ENCODE measurements around the gene LYSMD4. TPM values are rescaled to one million over a fixed set of nuclear protein-coding genes. Genes with fewer than 3 reads are reported as not detected.

LYSMD4 gene
- total and polyA plus RNA-seq, 2 of the 13 experiments (the other 11 are each of a cell fraction or from before 2014, with no cell fraction given) = 7.4 to 8.5 TPM

DNA sequence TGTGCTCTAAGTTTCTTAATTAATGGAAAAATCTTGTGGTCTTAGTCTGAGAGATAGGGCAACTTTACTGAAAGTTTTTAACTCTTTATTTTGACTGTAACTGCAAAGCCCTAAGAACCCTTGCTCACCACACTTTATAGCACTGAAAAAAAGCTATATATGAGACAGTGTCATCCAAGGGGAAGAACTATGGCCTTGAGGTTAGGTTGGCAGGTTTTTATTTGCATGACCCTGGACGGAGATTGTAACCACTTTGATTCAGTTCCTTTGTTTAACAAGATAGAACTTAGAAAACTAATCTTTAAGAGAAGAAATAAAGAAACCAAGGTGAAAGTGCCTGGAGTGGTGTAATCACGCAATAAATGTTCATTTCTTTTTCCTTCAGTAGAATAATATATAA lies 30.6 kb upstream of the LYSMD4 start (continued):
- TF ChIP-seq, protein P1, sequence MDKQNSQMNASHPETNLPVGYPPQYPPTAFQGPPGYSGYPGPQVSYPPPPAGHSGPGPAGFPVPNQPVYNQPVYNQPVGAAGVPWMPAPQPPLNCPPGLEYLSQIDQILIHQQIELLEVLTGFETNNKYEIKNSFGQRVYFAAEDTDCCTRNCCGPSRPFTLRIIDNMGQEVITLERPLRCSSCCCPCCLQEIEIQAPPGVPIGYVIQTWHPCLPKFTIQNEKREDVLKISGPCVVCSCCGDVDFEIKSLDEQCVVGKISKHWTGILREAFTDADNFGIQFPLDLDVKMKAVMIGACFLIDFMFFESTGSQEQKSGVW (CRISPR knock-in tag; IDR thresholded peaks at IDR 0.05; ENCODE audit: borderline replicate concordance) = no peak
- TF ChIP-seq ZNF672 (CRISPR knock-in tag; IDR thresholded peaks at IDR 0.05) (no peak), IRF2 (CRISPR knock-in tag; IDR thresholded peaks at IDR 0.05) (no peak), KLF12 (CRISPR knock-in tag; IDR thresholded peaks at IDR 0.05; ENCODE audit: borderline replicate concordance) (no peak), HNF4A (CRISPR knock-in tag; IDR thresholded peaks at IDR 0.05) (0 out of 2 replicates have a peak, but pooled peaks have one; percentile 17), JUND (CRISPR knock-in tag; IDR thresholded peaks at IDR 0.05) (no peak), GABPB1 (CRISPR knock-in tag; IDR thresholded peaks at IDR 0.05) (no peak), RFXAP (CRISPR knock-in tag; IDR thresholded peaks at IDR 0.05; ENCODE audit: borderline replicate concordance) (no peak), ZNF251 (CRISPR knock-in tag; IDR thresholded peaks at IDR 0.05) (no peak), TSC22D2 (CRISPR knock-in tag; IDR thresholded peaks at IDR 0.05; ENCODE audit: borderline replicate concordance) (no peak)
- TF ChIP-seq, protein P2, sequence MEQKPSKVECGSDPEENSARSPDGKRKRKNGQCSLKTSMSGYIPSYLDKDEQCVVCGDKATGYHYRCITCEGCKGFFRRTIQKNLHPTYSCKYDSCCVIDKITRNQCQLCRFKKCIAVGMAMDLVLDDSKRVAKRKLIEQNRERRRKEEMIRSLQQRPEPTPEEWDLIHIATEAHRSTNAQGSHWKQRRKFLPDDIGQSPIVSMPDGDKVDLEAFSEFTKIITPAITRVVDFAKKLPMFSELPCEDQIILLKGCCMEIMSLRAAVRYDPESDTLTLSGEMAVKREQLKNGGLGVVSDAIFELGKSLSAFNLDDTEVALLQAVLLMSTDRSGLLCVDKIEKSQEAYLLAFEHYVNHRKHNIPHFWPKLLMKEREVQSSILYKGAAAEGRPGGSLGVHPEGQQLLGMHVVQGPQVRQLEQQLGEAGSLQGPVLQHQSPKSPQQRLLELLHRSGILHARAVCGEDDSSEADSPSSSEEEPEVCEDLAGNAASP (CRISPR knock-in tag; IDR thresholded peaks at IDR 0.05; ENCODE audit: borderline replicate concordance) = peak; percentile 43; the same call in 1 of the 2 replicates
- TF ChIP-seq, protein P3, sequence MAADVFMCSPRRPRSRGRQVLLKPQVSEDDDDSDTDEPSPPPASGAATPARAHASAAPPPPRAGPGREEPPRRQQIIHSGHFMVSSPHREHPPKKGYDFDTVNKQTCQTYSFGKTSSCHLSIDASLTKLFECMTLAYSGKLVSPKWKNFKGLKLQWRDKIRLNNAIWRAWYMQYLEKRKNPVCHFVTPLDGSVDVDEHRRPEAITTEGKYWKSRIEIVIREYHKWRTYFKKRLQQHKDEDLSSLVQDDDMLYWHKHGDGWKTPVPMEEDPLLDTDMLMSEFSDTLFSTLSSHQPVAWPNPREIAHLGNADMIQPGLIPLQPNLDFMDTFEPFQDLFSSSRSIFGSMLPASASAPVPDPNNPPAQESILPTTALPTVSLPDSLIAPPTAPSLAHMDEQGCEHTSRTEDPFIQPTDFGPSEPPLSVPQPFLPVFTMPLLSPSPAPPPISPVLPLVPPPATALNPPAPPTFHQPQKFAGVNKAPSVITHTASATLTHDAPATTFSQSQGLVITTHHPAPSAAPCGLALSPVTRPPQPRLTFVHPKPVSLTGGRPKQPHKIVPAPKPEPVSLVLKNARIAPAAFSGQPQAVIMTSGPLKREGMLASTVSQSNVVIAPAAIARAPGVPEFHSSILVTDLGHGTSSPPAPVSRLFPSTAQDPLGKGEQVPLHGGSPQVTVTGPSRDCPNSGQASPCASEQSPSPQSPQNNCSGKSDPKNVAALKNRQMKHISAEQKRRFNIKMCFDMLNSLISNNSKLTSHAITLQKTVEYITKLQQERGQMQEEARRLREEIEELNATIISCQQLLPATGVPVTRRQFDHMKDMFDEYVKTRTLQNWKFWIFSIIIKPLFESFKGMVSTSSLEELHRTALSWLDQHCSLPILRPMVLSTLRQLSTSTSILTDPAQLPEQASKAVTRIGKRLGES (CRISPR knock-in tag; IDR thresholded peaks at IDR 0.05; ENCODE audit: borderline replicate concordance) = no peak
- TF ChIP-seq, protein P4, sequence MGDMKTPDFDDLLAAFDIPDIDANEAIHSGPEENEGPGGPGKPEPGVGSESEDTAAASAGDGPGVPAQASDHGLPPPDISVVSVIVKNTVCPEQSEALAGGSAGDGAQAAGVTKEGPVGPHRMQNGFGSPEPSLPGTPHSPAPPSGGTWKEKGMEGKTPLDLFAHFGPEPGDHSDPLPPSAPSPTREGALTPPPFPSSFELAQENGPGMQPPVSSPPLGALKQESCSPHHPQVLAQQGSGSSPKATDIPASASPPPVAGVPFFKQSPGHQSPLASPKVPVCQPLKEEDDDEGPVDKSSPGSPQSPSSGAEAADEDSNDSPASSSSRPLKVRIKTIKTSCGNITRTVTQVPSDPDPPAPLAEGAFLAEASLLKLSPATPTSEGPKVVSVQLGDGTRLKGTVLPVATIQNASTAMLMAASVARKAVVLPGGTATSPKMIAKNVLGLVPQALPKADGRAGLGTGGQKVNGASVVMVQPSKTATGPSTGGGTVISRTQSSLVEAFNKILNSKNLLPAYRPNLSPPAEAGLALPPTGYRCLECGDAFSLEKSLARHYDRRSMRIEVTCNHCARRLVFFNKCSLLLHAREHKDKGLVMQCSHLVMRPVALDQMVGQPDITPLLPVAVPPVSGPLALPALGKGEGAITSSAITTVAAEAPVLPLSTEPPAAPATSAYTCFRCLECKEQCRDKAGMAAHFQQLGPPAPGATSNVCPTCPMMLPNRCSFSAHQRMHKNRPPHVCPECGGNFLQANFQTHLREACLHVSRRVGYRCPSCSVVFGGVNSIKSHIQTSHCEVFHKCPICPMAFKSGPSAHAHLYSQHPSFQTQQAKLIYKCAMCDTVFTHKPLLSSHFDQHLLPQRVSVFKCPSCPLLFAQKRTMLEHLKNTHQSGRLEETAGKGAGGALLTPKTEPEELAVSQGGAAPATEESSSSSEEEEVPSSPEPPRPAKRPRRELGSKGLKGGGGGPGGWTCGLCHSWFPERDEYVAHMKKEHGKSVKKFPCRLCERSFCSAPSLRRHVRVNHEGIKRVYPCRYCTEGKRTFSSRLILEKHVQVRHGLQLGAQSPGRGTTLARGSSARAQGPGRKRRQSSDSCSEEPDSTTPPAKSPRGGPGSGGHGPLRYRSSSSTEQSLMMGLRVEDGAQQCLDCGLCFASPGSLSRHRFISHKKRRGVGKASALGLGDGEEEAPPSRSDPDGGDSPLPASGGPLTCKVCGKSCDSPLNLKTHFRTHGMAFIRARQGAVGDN (CRISPR knock-in tag; IDR thresholded peaks at IDR 0.05) = no peak
- TF ChIP-seq, protein P5, sequence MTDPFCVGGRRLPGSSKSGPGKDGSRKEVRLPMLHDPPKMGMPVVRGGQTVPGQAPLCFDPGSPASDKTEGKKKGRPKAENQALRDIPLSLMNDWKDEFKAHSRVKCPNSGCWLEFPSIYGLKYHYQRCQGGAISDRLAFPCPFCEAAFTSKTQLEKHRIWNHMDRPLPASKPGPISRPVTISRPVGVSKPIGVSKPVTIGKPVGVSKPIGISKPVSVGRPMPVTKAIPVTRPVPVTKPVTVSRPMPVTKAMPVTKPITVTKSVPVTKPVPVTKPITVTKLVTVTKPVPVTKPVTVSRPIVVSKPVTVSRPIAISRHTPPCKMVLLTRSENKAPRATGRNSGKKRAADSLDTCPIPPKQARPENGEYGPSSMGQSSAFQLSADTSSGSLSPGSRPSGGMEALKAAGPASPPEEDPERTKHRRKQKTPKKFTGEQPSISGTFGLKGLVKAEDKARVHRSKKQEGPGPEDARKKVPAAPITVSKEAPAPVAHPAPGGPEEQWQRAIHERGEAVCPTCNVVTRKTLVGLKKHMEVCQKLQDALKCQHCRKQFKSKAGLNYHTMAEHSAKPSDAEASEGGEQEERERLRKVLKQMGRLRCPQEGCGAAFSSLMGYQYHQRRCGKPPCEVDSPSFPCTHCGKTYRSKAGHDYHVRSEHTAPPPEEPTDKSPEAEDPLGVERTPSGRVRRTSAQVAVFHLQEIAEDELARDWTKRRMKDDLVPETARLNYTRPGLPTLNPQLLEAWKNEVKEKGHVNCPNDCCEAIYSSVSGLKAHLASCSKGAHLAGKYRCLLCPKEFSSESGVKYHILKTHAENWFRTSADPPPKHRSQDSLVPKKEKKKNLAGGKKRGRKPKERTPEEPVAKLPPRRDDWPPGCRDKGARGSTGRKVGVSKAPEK (CRISPR knock-in tag; IDR thresholded peaks at IDR 0.05; ENCODE audit: borderline replicate concordance) = no peak
- TF ChIP-seq, protein P6, sequence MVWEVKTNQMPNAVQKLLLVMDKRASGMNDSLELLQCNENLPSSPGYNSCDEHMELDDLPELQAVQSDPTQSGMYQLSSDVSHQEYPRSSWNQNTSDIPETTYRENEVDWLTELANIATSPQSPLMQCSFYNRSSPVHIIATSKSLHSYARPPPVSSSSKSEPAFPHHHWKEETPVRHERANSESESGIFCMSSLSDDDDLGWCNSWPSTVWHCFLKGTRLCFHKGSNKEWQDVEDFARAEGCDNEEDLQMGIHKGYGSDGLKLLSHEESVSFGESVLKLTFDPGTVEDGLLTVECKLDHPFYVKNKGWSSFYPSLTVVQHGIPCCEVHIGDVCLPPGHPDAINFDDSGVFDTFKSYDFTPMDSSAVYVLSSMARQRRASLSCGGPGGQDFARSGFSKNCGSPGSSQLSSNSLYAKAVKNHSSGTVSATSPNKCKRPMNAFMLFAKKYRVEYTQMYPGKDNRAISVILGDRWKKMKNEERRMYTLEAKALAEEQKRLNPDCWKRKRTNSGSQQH (CRISPR knock-in tag; IDR thresholded peaks at IDR 0.05; ENCODE audit: low read depth) = no peak

Data from HepG2 (cell line).